Cardiac fibroblast (primary cell): ENCODE data around the gene SDC3.

Source experiments
- DNase-seq, 2 donors: peaks; one replicate each; pipeline versions ENCODE4 v3.0.0 to v3.0.0-alpha.2; 2010; ENCODE audit warnings: low read depth in 2 of 2
- H3K4me3 ChIP-seq, 2 donors: replicated peaks in 1 of 2; 1 replicate in 1 of 2; 2 replicates in 1 of 2; pipeline ENCODE4 v1.5.1; 2011; ENCODE audit warnings: low read depth in 2 of 2, low read length in 2 of 2, mild to moderate bottlenecking in 2 of 2, moderate library complexity in 1 of 2
- TF ChIP-seq, protein P1 (sequence below): IDR thresholded peaks from one replicate; pipeline ENCODE4 v1.5.1; 2011; ENCODE audit warnings: low read depth, mild to moderate bottlenecking, low read length, inconsistent platforms

The SDC3 gene

DNA sequence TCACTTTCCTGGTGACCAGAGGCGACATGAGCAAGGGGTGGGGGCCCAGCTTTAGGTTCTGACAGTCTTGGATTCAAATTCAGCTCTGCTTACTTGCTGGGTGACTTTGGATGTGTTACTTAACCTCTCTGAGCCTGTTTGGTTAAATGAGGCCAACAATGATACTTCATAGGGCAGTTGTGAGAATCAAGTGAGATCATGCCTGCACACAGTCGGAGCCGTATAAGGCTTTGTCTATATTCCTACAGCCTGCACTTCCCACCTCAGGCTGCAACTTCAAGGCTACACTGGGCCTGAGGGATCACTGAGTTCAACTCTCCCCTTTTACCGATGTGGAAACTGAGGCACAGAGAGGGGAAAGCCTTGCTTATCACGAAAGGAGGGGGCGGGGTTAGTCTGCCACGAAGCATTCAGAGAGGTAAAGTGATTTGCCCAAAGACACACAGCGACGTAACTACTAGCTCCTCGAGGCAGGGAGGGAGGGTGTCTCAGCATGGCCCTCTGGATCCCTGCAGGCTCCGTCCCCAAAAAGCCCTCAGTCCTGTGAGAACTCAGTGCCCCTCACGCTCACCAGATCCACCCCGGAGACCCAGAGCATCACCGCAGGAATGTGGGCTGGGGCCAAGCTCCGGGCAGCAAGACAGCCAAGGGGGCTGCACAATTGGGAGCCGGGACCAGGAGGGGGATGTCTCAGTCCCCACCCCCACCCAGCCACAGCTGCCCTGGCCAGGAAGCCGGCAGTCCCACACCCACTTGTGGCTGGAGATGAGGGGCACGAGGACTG is 25.0 kb downstream of the SDC3 start:
- no peak overlapping the region for H3K4me3 ChIP-seq
- TF ChIP-seq, protein P1, sequence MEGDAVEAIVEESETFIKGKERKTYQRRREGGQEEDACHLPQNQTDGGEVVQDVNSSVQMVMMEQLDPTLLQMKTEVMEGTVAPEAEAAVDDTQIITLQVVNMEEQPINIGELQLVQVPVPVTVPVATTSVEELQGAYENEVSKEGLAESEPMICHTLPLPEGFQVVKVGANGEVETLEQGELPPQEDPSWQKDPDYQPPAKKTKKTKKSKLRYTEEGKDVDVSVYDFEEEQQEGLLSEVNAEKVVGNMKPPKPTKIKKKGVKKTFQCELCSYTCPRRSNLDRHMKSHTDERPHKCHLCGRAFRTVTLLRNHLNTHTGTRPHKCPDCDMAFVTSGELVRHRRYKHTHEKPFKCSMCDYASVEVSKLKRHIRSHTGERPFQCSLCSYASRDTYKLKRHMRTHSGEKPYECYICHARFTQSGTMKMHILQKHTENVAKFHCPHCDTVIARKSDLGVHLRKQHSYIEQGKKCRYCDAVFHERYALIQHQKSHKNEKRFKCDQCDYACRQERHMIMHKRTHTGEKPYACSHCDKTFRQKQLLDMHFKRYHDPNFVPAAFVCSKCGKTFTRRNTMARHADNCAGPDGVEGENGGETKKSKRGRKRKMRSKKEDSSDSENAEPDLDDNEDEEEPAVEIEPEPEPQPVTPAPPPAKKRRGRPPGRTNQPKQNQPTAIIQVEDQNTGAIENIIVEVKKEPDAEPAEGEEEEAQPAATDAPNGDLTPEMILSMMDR, result no peak
- no peak for DNase-seq

DNA sequence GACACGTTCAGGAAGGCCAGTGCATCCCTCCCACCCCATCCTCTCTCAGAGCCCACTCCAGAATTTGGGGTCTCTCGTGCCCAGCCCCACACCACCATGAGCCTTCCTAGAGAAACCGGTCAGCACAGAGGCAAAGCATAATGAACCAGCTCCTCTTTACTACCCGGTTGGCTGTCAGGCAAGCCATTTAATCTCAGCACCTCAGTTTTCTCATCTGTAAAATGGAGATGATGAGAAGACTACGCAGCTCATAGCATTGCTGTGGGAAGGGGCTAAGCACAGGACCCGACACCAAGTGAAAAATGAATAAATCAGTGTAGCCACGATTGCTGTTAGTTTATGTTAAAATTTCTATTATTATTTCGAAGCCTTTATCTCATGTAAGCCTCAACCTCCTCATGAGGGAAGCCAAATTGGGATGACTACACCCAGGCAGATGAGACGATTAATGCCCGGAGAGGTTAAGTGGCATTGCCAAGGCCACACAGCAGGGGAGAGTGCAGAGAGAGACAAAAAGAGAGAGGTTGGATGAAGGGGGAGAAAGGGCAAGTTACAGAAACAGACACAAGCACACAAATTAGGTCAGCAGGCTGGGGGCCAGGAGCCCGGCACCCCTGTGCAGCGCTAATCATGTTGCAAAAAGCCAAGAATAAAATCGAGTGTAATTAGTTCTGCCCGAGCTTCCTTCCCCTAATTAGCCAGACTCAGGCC is 25.7 kb downstream of the SDC3 start:
- TF ChIP-seq, protein P1, result no peak
- no peak for DNase-seq
- H3K4me3 ChIP-seq, result no peak overlapping the region

DNA sequence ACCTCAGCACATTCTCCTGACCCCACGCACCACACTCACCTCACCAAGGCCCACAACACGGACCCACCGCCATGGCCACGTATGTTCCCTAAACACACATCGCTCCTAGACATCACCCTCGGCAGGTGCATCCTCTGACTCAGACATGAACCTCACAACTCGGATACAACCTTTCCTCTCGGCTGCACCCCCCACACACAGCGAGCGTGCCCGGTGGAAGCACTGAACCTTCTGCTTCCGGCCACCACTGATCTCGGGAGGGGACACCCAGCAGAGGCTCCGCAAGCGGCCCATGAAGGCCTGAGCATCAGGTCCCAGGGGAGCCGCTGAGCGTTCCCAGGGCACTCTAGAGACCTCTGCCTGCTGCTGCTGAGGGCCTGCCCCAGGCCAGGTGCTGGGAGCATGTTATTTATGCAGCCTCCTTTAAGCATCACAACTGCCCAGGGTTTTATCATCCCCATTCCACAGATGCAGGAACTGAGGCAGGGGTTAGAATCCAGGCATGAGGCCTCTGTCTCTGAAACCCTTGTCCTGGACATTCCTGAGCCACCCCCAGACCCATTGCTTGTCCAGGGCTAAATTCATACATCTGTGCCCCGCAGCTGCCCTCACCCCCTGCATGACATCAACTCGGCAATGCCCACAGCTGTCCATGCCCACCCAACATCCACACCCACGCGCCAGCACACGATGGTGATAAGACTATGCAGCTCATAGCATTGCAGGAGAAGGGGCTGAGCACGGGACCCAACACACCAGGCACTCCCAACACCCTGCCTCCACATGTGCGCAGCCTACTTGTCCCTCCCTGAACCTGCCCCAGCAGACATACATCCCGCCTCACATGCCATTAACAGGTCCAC is 27.0 kb downstream of the SDC3 start:
- no peak overlapping the region for H3K4me3 ChIP-seq
- TF ChIP-seq, protein P1, result no peak
- DNase-seq, result no peak

DNA sequence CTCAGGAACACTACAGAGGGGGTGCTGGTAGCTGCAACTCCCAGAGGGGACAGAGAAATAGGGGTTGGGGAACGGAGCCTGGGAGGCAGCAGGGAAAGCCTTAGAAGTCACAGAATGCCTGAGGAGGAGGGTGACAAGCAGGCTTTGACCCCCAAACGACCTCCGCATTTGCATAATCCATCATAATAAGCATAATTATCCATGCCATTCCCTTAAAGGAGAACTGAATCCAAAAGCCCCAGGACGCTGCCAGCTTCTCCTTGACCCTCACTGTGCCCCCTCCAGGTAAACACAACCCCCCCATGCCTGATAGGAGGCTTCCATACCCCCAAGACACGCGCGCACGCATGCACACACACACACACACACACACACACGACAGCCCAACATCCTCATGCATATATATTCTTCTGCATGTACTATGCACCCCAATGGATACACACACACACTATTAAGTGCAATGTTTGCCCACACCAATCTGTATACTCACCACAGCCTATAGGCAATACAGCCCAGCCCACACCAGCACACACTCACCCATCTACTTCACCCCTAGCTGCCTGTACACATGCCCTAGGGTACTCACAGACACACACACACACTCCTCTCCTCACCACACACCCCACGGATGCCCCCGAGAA is 27.8 kb downstream of the SDC3 start:
- DNase-seq, result no peak
- TF ChIP-seq, protein P1, result no peak
- H3K4me3 ChIP-seq, result no peak overlapping the region

DNA sequence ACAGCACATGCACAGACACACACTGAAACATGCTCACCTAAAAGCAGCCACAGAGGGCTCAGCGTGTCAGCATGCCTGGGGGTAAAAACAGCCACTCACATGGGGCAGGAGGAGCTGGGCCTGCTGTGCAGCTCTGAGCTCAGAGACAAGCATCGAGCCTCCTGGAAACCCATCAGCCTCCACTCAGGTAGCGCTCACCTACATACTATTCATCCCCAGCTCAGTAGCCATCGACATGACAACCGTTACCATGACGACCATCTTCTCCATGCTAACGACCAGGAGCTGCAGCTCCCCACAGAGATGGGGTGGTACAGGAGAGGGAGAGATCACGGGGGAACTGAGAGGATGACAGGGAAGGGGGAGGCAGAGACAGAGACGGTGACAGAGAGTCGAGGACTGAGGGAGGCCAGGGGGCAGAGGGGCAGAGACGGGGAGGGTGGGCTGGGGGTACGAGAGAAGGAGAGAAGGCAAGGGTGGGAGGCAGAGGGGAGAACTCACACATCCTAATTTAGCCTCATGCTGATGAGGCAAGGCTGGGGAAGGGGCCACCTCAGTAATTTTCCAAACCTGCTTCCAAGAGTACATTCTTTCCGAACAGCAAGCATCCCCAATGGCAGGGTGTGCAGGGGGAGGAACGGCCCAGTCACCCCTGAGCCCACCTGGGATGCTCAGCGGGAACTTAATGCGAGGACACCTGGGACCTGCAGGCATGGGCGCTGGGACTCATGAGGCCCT is 28.4 kb downstream of the SDC3 start:
- no peak for DNase-seq
- TF ChIP-seq, protein P1, result no peak
- no peak overlapping the region for H3K4me3 ChIP-seq
